GM12878 (cell line): ENCODE results near the gene PIK3R3. TPM values are rescaled to one million over a fixed set of nuclear protein-coding genes. Genes with fewer than 3 reads are reported as not detected.
A peak's percentile ranks its signal among the peaks of the same experiment; 100 is the strongest.

Source experiments
- ATAC-seq: fragments of 200-7000 bp; cut with Tn5 transposase; 3 replicates; pipeline ENCODE4 v1.9.1; 2020; ENCODE audit warnings: mild to moderate bottlenecking, moderate library complexity
- BruUV-seq: library from RNA; stranded (reverse); fragments of 400-500 nt; replicated peaks from 2 replicates; lab custom pipeline; 2021; lab: Mats Ljungman, UMichigan
- CTCF ChIA-PET: fragments of 300-600 bp; sonication (Branson Sonifier 250); formaldehyde crosslinking; extraction: SDS; loops from one replicate; lab custom pipeline; 2021; ENCODE audit warnings: inconsistent platforms; lab: Yijun Ruan, JAX
- POLR2A ChIA-PET: fragments of 350-600 bp; formaldehyde crosslinking; extraction: SDS; loops from one replicate; lab custom pipeline; 2021; ENCODE audit warnings: inconsistent platforms; lab: Charles Lee
- RAD21 ChIA-PET: fragments of 300-600 bp; sonication (Branson Sonifier 250); formaldehyde crosslinking; loops from one replicate; lab custom pipeline; 2023; ENCODE audit warnings: antibody characterized with exemption; ENCODE audit not compliant: unreplicated experiment; lab: Charles Lee
- SMC1A ChIA-PET: fragments of 300-600 bp; sonication (Branson Sonifier 250); formaldehyde crosslinking; loops from one replicate; lab custom pipeline; 2023; ENCODE audit not compliant: unreplicated experiment, uncharacterized antibody; lab: Charles Lee
- DNase-seq: peaks from one replicate; pipeline ENCODE4 v3.0.0-alpha.2; 2011; ENCODE audit warnings: low read depth, low spot score
- FAIRE-seq: peaks from 3 replicates; lab custom pipeline; 2011; peaks lifted over from hg19 to GRCh38; lab: Jason Lieb, UNC
- H2AFZ ChIP-seq: 2 replicates; pipeline ENCODE4 v1.6.0; 2011; ENCODE audit warnings: low read depth, low read length, control low read depth; ENCODE audit not compliant: control insufficient read depth
- H3K27ac ChIP-seq: 2 replicates; pipeline ENCODE4 v1.5.1; 2011; ENCODE audit warnings: control low read depth; ENCODE audit not compliant: control insufficient read depth, insufficient read depth
- H3K27me3 ChIP-seq, 2 experiments: replicated peaks in 1 of 2; 2 replicates each; pipeline versions ENCODE4 v1.6.0 to v1.6.1; 2011; ENCODE audit warnings: low read length in 1 of 2; ENCODE audit not compliant: control insufficient read depth in 2 of 2, insufficient read depth in 2 of 2
- H3K36me3 ChIP-seq, 2 experiments: 2 replicates each; pipeline ENCODE4 v1.5.1; 2011; ENCODE audit warnings: low read length in 1 of 2; ENCODE audit not compliant: control insufficient read depth in 2 of 2, insufficient read depth in 2 of 2
- H3K4me1 ChIP-seq: 2 replicates; pipeline ENCODE4 v1.6.1; 2011; ENCODE audit warnings: mild to moderate bottlenecking, low read length, moderate library complexity, mixed read lengths; ENCODE audit not compliant: control insufficient read depth, insufficient read depth
- H3K4me2 ChIP-seq: 2 replicates; pipeline ENCODE4 v1.6.0; 2011; ENCODE audit warnings: control low read depth; ENCODE audit not compliant: control insufficient read depth, insufficient read depth
- H3K4me3 ChIP-seq: fragments of 200-600 bp; sonication (generic); 2 replicates; pipeline ENCODE4 v1.5.1; 2016
- H3K79me2 ChIP-seq: 2 replicates; pipeline ENCODE4 v1.6.0; 2011; ENCODE audit warnings: low read length; ENCODE audit not compliant: control insufficient read depth, insufficient read depth
- H3K9ac ChIP-seq: 2 replicates; pipeline ENCODE4 v1.8.0; 2011; ENCODE audit warnings: low read length, control low read depth, mixed read lengths; ENCODE audit not compliant: control insufficient read depth, insufficient read depth
- H3K9me3 ChIP-seq: replicated peaks from 3 replicates; pipeline ENCODE4 v1.5.1; 2011; ENCODE audit warnings: mild to moderate bottlenecking, low read length; ENCODE audit not compliant: control insufficient read depth, insufficient read depth
- H4K20me1 ChIP-seq: 2 replicates; pipeline ENCODE4 v1.6.0; 2011; ENCODE audit not compliant: control insufficient read depth, insufficient read depth
- BACH1 ChIP-seq: fragments of 450-650 bp; IDR thresholded peaks from 2 replicates; pipeline ENCODE4 v1.6.1; 2017; ENCODE audit warnings: mild to moderate bottlenecking, borderline replicate concordance
- CEBPB ChIP-seq, 2 experiments: fragments of 150-350 bp in 1 of 2; IDR thresholded peaks; 2 replicates each; pipeline ENCODE4 v1.6.1; 2012 to 2014; ENCODE audit warnings: low read depth in 2 of 2, low read length in 2 of 2, borderline replicate concordance in 1 of 2, inconsistent platforms in 1 of 2
- NFIC ChIP-seq: IDR thresholded peaks from 2 replicates; pipeline ENCODE4 v1.6.1; 2012; ENCODE audit warnings: low read depth, mild to moderate bottlenecking, inconsistent platforms, low read length, moderate library complexity
- PML ChIP-seq: IDR thresholded peaks from 2 replicates; pipeline ENCODE4 v1.6.1; 2012; ENCODE audit warnings: low read length, inconsistent platforms
- RAD51 ChIP-seq: fragments of 450-650 bp; IDR thresholded peaks from 2 replicates; pipeline ENCODE4 v1.6.1; 2016; ENCODE audit warnings: moderate library complexity, mild to moderate bottlenecking, inconsistent platforms
- REST ChIP-seq: IDR thresholded peaks from 2 replicates; pipeline ENCODE4 v1.6.1; 2012; ENCODE audit warnings: mild to moderate bottlenecking, low read depth, low read length
- SMC3 ChIP-seq: IDR thresholded peaks from 2 replicates; pipeline ENCODE4 v1.6.1; 2011; ENCODE audit warnings: low read length, improper control_type of control experiment, borderline replicate concordance
- SREBF1 ChIP-seq: IDR thresholded peaks from 2 replicates; pipeline ENCODE4 v1.6.1; 2012; ENCODE audit warnings: mild to moderate bottlenecking, low read length
- STAT3 ChIP-seq: IDR thresholded peaks from 2 replicates; pipeline ENCODE4 v1.6.1; 2011; ENCODE audit warnings: low read depth, low read length, improper control_type of control experiment
- WRNIP1 ChIP-seq: IDR thresholded peaks from 2 replicates; pipeline ENCODE4 v1.6.1; 2011; ENCODE audit warnings: low read depth, low read length, improper control_type of control experiment, borderline replicate concordance
- ZNF207 ChIP-seq: fragments of 450-650 bp; IDR thresholded peaks from 2 replicates; pipeline ENCODE4 v1.6.1; 2014; ENCODE audit warnings: antibody characterized with exemption, mild to moderate bottlenecking, borderline replicate concordance
- WGBS: methylation state at CpG from one replicate; pipeline ENCODE4 v1.1.6; 2016; ENCODE audit warnings: low lambda C conversion rate; ENCODE audit not compliant: insufficient replicate concordance, insufficient coverage; ENCODE audit errors: missing lambda C conversion rate; 5-methylcytosine and 5-hydroxymethylcytosine counted together
- in situ Hi-C: fragments of 300-500 bp; cut with MboI; formaldehyde crosslinking; loops from 9 replicates; pipeline ENCODE4 v1.14.3; 2018; ENCODE audit warnings: mixed read lengths
- intact Hi-C: fragments of 100-400 bp; cut with micrococcal nuclease; formaldehyde crosslinking; loops from one replicate; pipeline ENCODE4 v1.14.2; 2022; ENCODE audit not compliant: unreplicated experiment
- polyA plus RNA-seq, 11 experiments: library from polyadenylated mRNA; depleted of rRNA in 4 of 11; unstranded in 6 of 11; stranded (reverse) in 5 of 11; fragments of >200 nt; fragmentation: Nextera tagmentation in 4 of 11; fragmentation: Illumina TruSeq in 1 of 11; extraction: Ambion mirVana in 4 of 11; extraction: Trizol in 1 of 11; gene quantifications; 1 replicate in 1 of 11; 2 replicates in 10 of 11; pipeline versions ENCODE4 v1.2.1 to v1.2.3, GENCODE V29; 2011 to 2016; ENCODE audit warnings: inconsistent platforms in 2 of 11, missing spikeins in 2 of 11, low read depth in 1 of 11
- total RNA-seq, 4 experiments: library from RNA; depleted of rRNA in 3 of 4; stranded (reverse); fragments of >200 nt in 3 of 4; fragmentation: Illumina TruSeq in 1 of 4; extraction: Trizol in 1 of 4; gene quantifications; 2 replicates each; pipeline versions ENCODE4 v1.2.1 to v1.2.3, GENCODE V29; 2013 to 2021
- TF ChIP-seq, protein P1 (sequence below): fragments of 450-650 bp; IDR thresholded peaks from 2 replicates; pipeline ENCODE4 v1.6.1; 2017; ENCODE audit warnings: mild to moderate bottlenecking, moderate library complexity
- TF ChIP-seq, protein P2 (sequence below): fragments of 150-350 bp; IDR thresholded peaks from 2 replicates; pipeline ENCODE4 v1.6.1; 2014; ENCODE audit warnings: mild to moderate bottlenecking, low read depth, low read length

PIK3R3 gene
- total and polyA plus RNA-seq, 10 of the 15 experiments (the other 5 are each of a cell fraction or from before 2014, with no cell fraction given), result 4.8 to 27.0 (median 19.8) TPM

DNA sequence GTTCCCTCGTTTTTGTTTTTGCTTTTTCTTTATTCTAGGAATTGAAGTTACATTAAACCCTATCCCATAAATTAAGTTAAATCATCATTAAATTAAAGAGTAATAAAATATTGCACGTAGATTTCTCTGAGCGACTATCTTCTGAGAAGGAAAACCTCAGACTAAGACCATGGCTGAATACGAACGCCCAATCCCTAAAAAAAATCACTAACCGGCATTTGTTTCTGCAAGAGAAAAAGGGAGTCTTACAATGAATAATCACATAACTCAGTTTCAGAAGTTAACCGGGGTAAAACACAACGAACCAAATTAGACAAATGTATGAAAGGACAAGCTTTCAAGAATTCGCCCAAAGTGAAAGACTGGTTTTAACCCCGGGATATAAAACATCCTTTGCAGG lies 1.3 kb downstream of the PIK3R3 start (continued):
- TF ChIP-seq REST, result no peak
- no peak for TF ChIP-seq SMC3
- TF ChIP-seq NFIC, result 0 out of 2 replicates have a peak, but pooled peaks have one; percentile 14

DNA sequence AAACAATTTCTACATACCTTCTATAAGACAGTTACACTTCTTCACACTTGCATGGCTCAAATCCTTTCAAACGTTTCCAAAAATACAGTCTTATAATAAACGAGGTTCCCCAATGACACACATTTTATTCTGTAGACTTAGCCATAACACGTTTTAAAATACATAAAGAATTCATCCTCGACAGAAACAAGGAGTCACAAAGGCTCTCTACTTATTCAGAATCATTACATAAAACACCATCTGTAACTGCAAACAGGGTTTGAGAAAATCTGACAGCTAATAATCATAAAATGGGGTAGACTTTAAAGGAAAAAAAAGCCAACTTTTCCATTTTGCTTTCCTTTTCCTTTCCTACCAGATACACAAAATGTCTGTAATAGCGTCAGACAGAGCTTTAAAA lies 1.8 kb downstream of the PIK3R3 start:
- no TSS peak for BruUV-seq
- H3K9me3 ChIP-seq, result no peaks in the 10 kb centered on the region
- no peaks in the 10 kb centered on the region for H4K20me1 ChIP-seq
- peak overlapping the region; percentile 38 for H3K27ac ChIP-seq
- no peaks in the 10 kb centered on the region for H3K27me3 ChIP-seq
- ChIA-PET CTCF (interaction anchor here (0.7 to 2.8 kb wide), 10 partner anchors 11 to 87 kb away, joined by 3 to 10 read pairs (median 4); no protein-coding TSS in a partner anchor), RAD21 (interaction anchor here (0.8 to 2.5 kb wide), 13 partner anchors 11 to 210 kb away, joined by 3 to 13 read pairs (median 5); partner anchors contain the start of gene NSUN4), SMC1A (interaction anchor here (0.8 to 4.9 kb wide), 19 partner anchors 7 to 95 kb away, joined by 3 to 37 read pairs (median 4); partner anchors contain the start of gene TSPAN1), POLR2A (interaction anchor here (1.0 to 2.3 kb wide), 5 partner anchors 13 to 170 kb away, joined by 4 to 11 read pairs (median 5); no protein-coding TSS in a partner anchor)
- H3K4me1 ChIP-seq, result peaks cover 16% of the 10 kb centered on the region
- intact Hi-C loops, result loop anchor here (5.0 to 10.0 kb wide), 2 partner anchors 68 to 204 kb away; no protein-coding TSS in a partner anchor
- no peak overlapping the region for H2AFZ ChIP-seq
- H3K36me3 ChIP-seq, result no peaks in the 10 kb centered on the region
- in situ Hi-C loops, result no loop called here
- H3K4me2 ChIP-seq, result peak overlapping the region; percentile 73
- H3K79me2 ChIP-seq, result peaks cover 59% of the 10 kb centered on the region
- no peak for ATAC-seq
- WGBS, result under 1% methylated on average over 5 of the region's 5 CpGs
- H3K9ac ChIP-seq, result peak overlapping the region; percentile 63
- no peak for FAIRE-seq
- DNase-seq, result no peak
- peak overlapping the region; percentile 91 for H3K4me3 ChIP-seq
- TF ChIP-seq ZNF207, result no peak
- TF ChIP-seq SREBF1, result no peak
- no peak for TF ChIP-seq WRNIP1
- TF ChIP-seq, protein P1, sequence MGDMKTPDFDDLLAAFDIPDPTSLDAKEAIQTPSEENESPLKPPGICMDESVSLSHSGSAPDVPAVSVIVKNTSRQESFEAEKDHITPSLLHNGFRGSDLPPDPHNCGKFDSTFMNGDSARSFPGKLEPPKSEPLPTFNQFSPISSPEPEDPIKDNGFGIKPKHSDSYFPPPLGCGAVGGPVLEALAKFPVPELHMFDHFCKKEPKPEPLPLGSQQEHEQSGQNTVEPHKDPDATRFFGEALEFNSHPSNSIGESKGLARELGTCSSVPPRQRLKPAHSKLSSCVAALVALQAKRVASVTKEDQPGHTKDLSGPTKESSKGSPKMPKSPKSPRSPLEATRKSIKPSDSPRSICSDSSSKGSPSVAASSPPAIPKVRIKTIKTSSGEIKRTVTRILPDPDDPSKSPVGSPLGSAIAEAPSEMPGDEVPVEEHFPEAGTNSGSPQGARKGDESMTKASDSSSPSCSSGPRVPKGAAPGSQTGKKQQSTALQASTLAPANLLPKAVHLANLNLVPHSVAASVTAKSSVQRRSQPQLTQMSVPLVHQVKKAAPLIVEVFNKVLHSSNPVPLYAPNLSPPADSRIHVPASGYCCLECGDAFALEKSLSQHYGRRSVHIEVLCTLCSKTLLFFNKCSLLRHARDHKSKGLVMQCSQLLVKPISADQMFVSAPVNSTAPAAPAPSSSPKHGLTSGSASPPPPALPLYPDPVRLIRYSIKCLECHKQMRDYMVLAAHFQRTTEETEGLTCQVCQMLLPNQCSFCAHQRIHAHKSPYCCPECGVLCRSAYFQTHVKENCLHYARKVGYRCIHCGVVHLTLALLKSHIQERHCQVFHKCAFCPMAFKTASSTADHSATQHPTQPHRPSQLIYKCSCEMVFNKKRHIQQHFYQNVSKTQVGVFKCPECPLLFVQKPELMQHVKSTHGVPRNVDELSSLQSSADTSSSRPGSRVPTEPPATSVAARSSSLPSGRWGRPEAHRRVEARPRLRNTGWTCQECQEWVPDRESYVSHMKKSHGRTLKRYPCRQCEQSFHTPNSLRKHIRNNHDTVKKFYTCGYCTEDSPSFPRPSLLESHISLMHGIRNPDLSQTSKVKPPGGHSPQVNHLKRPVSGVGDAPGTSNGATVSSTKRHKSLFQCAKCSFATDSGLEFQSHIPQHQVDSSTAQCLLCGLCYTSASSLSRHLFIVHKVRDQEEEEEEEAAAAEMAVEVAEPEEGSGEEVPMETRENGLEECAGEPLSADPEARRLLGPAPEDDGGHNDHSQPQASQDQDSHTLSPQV, result no peak
- TF ChIP-seq STAT3, result no peak
- TF ChIP-seq RAD51, result no peak
- TF ChIP-seq CEBPB (IDR thresholded peaks at IDR 0.05; ENCODE audit: borderline replicate concordance in 1 of 2, low read depth in 2 of 2, low read length in 2 of 2), result no peak
- TF ChIP-seq, protein P2, sequence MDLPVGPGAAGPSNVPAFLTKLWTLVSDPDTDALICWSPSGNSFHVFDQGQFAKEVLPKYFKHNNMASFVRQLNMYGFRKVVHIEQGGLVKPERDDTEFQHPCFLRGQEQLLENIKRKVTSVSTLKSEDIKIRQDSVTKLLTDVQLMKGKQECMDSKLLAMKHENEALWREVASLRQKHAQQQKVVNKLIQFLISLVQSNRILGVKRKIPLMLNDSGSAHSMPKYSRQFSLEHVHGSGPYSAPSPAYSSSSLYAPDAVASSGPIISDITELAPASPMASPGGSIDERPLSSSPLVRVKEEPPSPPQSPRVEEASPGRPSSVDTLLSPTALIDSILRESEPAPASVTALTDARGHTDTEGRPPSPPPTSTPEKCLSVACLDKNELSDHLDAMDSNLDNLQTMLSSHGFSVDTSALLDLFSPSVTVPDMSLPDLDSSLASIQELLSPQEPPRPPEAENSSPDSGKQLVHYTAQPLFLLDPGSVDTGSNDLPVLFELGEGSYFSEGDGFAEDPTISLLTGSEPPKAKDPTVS, result no peak
- no peak for TF ChIP-seq BACH1
- TF ChIP-seq PML, result no peak
